ENCODE measurements around the gene PRRX1.

The PRRX1 gene

DNA sequence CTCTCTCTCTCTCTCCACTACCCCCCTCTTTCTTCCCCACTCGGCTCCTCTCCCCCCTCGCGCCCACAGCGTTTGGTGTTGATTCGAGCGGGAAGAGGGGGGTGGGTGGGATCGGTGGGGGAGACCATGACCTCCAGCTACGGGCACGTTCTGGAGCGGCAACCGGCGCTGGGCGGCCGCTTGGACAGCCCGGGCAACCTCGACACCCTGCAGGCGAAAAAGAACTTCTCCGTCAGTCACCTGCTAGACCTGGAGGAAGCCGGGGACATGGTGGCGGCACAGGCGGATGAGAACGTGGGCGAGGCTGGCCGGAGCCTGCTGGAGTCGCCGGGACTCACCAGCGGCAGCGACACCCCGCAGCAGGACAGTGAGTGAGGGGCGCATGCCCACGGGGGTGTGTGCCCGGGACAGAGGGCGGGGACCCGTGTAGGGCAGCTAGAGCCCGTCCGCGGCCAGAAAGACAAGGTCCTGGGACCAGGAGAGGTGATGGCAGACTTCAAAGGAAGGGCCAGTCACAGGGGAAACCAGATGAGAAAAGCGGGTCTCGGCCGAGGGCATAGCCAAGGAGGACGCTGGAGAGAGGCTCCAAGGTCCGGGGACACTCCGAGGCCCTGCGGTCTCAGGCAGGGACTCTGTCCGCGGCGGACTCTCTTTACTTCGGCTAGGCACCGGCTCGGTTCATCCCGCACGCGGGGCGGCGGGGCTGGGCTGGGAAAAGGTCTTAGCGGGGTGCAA, at the start of gene PRRX1:
Gene PRRX1 (plus strand): TSS at position 39 of the 735 bp plus-strand sequence. CDS start 88 bp downstream, at position 127.
- DNase-seq = no peak

DNA sequence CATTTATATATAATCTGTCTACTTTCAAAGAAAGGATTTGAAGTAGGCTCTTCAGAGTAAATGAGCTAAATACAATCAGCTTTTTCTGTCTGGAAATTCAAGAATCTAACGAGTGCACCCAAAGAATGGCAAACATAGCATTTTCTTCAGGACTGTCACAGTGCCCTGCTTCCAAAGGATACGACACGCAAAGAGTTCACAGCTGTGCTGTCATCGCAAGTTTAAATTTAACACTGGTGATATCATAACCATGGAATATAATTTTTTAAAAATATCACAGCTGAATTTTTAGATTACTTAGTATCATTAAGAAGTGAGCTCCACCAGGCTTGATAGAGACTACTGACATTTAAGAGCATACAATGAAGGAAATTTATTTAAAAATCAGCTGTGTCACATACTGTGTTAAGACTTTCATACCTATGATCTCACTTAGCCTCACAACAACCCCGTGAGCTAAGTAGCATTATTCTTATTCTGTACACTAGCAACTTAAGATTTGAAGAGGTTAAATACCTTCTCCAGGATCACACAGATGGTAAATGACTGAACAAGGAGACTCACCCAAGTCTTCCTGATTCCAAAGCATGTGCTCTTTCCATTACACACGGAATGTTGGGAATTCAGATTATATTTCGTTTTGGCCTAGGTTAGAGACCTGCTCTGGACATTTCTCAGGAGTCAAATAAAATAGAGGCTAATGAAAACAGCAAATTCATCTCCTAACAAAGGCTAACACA, 46.2 kb upstream of the PRRX1 start:
- no peak for DNase-seq

DNA sequence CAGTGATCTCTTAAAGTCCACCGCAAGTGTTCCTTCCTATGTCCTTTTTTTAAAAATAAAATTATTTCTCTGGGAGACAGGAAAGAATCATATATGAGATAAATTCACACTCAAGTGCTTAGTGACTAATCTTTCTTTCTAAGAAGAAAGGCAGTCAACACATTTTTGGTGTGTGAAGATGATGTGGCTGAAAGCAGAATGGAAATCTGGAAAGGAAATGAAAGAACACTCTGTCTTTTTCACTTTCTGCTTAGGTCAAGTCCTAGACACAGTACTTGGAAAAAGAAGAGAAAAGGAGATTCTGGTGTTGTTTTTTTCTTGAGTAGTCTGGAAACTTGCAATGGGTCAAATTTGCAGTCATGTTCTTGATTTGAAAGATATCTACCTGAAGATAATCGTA, 45.5 kb upstream of the PRRX1 start:
- no peak for DNase-seq

DNA sequence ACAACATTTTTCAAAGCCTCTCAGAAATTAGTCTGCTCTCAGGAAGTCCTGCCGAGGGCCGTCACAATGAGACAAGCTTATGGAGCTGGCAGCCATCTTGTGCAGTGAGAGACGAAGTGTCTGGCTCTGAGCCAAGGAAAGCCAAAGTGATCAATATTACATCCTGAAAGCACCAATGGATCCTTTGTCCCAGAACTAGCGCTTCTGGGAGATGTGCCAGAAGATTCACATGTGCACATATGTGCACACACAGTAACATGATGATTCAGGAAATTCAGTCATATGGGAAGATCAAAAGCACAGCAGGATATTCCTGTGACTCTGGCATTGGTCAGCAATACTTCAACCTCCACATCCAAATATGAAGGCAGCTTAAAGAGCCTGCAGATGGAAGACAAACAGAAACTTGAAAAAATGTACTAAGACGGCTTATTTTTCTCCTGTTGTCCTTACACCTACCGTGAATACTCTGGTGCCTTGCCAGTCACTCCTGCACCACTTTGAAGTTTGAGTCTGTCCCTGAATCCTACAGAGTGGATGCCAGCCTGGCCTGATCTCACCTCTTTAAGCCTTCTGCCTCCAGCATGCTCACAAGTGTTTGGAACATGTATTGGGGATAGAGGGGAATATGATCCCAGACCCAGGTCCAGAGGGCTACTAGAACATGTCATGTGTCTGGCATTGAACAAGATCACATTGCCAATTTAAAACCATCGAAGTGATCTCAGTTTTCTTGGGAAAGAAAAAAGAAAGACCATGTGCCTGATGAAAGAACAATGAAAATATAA, 44.5 kb upstream of the PRRX1 start:
- DNase-seq = no peak

DNA sequence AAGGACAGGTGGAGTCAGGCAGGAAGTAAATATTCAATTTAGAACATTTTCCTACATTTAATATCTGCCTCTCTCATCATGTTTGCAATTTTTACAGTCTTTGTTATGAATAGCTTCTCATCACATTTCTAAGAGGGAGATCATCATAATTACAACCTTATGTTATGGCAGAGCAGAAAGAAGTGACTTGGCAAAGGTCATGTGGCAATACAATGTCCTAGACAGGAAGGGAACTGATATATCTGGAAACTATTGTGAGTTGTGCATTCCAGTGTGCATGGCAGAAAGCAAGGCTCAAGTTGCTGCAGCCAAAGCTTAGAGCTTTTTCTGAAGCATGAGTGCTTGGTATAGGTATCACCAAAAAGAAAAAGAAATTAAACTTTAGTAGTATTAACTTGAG, 43.8 kb upstream of the PRRX1 start:
- DNase-seq = no peak

DNA sequence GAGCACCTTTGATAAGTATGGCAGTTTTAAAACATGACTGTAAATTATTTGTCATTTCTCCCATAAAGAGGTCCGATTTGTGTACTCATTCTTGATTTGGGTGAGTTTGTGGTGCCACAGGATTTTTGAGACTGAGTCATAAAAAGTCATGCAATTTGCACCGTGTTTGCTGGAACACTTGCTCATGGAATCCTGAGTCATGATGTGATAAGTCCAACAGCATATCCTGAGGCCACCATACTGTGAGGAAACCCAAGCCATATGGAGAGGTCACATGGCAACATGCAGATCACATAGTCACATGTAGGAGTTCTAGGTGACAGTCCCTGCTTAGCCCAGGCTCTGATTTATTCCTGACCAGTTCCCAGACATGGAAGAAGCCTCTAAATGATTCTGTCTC, 40.8 kb upstream of the PRRX1 start:
- DNase-seq = no peak

DNA sequence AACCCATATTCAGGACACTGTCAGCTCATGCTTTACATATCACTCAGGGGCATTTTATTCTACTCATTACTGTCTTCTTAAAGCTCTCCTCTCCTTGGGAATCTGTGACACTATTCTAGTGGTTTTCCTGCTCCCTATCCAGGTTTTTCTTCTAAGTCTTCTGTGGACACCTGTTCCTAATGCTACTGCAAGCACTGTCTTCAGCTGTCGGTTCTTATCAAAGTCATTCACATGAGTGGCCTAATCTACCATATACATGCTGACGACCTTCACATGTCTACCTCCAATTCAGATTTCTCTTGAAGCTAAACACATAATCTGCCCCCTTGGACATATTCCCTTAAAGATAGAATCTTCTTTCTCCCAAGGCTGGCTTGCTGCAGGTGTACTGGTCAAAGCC, 39.8 kb upstream of the PRRX1 start:
- no peak for DNase-seq

DNA sequence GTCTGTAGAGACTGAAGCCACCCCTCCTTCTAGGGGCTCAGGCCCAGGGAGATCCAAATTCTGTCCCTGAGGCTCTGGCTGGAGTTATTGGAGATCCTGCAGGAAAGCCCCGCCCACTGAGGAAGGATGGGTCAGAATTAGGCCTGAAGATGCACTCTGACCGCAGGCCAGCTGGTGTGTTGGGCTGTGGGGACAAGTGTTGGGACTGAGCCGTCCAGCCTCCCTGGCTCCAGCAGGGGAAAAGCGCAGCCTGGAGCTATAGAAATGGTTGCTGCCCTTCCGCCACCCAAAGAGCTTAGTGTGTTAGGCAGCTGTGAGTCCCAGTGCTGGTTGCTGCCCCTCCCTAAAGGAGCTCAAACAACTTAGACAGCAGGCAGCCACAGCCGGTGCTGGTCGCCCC, 33.0 kb upstream of the PRRX1 start:
- no peak for DNase-seq

DNA sequence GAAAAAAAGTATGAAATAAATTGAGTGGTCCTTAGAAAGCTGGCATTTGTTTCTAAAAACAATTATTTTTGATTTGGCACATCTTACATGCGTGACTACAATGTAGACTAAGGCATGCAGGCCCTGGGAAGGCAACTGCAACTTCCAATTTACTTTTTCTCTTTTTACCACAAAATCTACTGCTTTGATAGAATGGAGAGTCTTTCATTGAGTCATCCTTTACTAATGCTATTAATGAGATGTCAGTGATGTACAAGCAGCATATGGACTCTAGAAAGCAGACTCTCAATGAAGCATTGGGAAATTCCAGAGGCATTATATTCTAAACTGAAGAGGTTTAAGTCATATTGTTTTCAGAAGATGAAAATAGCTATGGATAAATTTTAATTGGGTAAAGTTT, 29.6 kb upstream of the PRRX1 start:
- DNase-seq = no peak

DNA sequence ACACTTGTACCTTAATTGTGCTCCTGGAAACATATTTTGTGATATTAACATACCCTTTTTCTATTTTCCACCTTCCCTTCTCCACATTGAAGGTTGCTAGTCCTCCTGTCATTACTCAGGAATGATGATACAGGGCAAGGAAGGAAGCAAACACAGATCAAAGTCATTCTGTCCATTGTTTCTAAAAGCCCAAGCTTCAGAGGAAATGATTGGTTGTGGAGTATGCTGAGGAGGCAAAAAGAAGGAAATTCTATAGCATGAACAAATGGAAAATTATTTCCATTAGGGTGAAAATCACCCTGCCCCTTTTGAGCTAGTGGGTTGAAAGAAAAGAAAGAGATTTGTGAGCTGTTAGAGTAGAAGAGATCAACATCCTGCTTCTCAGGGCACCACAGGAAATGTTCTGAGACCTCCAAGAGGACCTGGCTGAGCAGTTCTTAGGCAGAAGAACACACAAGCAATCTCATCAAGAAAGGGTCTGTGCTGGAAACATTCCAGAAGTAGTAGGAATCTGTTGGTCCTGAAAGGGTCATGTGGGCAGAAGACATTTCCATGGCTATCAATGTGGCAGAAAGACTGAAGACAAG, 29.0 kb upstream of the PRRX1 start:
- DNase-seq = no peak

DNA sequence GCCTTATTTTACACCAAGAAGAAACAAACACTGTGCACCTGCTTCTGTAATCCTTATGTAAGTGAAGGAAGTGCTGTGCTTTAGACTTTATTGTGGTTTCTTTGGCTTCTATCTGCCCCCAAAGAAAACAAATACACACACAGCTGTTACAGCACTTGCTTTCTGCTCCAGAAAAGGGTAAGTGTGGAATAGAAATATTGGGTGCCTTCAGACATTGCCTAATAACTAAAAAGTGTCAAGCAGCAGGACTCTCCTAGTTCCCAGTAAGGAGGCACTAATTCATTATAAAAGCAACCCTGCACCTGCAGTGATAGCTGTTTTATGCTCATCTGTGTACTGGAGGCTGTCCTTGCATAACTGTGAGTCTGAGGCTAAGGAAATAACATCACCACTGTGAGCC, 23.4 kb upstream of the PRRX1 start:
- DNase-seq = no peak

DNA sequence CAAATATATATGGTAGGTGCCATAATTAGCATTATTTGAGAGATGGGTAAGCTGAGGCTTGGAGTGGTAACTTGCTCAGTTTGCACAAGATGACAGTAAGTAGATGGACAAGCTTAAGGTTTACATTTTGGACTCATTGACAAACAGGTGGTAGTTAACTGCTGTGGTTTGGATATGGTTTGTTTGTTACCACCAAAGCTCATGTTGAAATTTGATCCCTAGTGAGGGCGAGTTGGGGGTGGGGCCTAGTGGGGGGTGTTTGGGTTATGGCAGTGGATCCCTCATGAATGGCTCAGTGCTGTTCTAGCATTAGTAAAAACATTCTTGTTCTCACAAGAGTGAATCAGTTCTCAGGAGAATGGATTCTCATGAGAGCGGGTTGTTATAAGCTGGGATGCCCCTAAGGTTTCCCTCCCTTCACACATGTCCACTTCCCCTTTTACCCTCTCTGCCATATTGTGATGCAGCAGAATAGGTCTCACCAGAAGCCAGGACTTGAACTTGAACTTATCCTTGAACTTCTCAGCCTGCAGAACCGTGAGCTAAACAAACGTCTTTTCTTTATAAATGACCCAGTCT, 6.6 kb upstream of the PRRX1 start:
- DNase-seq = no peak

DNA sequence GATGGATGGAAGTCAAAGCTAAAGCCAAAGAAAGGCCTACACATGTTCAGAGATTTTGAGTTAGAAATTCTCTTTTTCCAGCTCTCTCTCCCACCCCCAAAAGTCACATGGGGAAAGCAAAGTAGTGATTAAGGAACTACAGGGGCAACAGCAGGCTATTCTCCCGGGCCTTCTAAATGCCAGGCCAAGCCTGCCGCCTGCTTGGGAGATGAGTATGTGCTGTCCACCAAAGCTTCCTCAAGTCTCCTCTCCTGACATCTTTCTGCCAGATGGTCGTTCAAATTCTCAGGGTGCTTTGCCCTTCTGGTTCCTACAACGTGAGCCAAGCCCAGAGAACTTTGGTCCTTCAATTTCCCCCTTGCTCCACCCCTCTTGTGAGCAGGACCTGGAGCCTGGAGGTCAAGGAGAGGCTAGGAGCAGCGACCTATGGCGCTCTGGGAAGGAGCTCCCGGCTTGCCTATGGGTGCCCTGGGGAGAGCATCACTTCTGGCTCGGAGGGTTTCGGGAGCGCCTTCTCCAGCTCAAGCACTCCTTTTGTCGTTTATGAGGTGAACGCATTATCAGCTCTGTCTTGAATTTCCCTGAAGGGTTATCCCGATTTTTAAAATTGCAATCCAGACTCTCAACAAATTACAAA, 4.4 kb upstream of the PRRX1 start:
- DNase-seq = no peak

DNA sequence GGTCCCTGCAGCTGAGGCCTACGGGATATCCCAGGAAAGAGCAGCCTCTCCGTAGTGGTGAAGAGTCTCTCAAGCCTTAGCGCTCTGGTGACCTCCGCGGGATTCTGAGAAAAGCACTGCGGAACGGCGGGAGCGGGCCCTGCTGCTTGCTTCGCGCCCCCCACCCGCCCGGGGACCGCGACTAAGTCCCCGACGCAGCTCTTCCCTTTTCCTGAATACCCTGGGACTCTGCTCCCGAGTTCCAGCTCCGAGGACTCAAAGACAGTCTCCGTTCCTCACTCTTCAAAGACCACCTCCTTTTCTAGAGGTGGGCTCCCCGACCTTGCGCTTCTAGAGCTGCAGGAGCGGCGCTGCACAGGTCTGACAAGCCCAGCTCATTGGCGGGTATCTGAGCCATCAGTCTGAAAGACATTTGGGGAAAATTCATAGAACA, 3.6 kb upstream of the PRRX1 start:
- DNase-seq = no peak

DNA sequence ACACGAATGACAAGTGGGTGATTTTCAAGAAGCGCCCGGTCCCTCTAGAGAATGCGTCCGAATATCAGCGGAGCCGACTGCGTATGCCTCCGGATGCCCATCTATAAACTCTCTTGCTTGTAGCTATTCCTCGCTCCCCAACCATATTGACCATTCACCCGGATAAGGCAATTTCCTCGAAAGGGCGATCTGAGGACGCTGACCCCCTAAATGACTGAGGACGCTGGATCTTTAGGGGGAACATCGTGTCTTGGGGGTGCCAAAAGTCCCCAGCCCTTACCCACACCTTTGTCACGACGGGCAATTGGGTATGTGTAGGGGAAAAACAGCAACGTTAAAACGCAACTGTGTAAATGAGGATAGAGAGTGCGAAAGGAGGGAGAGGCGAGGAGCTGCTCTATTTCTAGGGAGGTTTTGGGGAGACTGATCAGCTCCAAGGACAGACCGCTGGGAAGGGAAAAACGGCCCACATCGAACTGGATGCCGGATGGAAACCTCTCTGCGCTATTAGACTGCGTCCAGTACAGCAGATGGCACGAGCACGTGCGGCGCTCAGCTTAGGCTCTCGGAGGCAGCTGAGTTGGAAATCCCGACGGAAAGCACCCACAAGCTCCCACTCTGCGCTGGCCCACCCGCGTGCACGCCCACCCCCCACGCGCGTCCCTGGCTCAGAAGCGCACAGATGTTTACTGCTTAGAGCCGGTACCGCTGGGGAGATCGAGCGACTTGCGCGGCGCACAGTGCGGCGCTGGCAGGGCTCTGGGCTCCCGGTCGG, 2.9 kb upstream of the PRRX1 start:
- no peak for DNase-seq

DNA sequence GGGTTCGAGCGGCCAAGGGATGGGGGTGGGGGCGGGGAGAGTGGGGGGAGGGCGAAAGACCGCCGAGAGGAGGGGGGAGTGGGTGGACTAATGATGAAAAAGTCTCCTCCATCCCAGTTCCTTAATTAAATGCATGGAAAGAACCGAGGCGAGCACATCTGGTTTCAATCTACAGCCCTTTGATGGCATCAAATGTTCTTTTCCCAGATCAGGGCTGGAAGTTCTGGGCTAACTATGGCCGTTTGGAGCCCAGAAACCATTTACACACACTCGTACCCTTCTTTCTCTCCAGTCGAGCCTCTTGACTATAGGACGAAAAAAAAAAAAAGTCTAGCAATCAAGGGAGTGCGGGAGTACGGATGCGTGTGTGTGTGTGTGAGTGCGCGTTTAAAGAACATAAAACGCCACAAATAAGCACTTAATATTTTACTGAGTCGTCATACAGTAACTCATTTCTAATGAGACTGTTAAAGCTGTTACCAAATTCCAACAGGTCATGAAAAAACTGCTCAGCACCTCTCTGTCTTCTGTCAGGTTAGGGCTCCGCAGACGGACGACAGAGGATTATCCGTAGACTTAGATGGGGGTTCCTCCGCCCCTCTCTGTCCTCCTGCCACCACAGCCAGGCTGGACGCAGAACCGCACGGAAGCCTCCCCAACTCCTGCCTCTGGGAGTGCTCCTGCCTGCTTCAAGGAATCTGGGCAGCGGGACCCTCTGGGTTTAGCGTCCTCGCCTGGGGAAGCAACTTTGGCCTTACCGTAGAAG, 2.1 kb upstream of the PRRX1 start:
- DNase-seq = no peak

DNA sequence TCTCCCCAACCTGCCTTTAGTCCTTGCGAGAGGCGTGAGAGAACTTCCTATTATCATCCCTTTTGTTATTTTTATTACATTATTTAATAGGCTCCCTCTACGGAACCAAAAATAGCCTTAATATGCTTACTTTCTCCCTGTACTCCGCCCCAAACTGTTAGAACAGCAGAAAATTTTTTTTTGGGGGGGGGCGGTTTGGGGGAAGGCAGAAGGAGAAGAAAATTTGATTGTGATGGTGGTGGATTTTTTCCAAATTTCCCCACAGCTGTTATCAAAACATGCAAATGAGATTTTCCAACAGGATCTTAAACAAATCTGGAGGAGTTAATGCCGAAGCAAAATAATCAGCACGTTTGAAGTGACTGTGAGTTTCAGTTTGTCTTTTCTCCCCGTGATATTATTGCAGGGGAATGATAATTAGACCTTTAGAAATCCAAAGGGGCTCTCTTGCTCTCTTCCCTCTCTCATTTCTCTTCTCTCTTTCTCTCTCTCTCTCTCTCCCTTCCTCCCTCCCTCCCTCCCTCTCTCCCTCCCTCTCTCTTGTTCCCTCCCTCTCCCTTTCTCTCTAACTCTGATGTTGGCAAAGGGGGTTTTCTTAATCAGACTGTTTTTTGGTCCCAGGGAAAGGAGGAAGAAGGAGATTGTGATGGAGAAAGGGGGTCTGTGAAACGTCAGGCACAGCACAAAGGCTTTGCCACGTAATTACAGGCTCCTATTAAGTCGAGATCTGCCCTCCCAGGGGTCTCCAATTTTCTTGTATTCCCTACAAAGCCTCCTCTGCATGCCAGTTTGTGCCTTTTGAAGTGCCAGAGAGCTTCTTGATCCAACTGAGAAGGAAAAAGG, 1.1 kb upstream of the PRRX1 start:
- DNase-seq = no peak

DNA sequence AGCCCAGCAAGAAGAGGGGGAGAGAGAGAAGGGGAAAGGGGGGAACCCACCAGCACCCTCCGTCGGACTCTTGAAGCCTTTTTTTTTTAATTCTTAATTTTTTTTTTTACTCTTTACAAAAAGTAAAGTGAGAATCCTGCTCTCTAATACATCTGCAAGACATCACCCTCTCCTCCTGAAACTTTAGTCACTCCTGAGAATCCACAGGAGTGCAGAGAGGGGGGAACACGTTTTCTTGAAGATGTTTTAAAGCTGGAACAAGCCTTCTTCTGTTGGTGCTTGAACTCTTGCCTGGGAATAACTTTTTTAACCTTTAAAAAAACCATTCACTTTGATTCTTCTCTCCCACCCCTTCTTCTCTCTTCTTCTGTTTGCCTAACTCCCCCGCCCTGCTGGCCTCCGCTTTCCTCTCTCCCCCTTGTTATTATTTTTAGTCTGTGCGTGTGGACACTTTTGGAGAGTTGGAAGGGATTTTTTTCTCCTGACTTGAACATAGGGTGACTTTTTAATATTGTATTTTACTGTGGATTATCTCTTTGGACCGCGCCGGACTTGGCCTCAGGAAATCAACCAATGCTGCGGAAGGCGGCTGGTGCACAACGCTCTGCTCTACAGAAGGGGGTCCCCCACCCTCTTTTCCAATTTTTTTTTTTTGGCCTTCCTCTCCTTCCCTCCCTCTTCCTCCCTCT, 383 bp upstream of the PRRX1 start:
- DNase-seq = no peak
